Breast epithelium (tissue), 4 donors: ENCODE results near the gene LTBP4. TPM values are rescaled to one million over a fixed set of nuclear protein-coding genes. Genes with fewer than 3 reads are reported as not detected.

ENCODE experiments used
- DNase-seq, 2 donors: peaks; one replicate each; pipeline ENCODE4 v3.0.0-alpha.2; 2019; ENCODE audit warnings: low spot score in 2 of 2
- H3K27ac ChIP-seq, 2 donors: fragments of 200-600 bp; sonication (generic) in 1 of 2; one replicate each; pipeline ENCODE4 v1.5.1; 2016 to 2019; ENCODE audit warnings: mild to moderate bottlenecking in 1 of 2
- H3K27me3 ChIP-seq, 2 donors: fragments of 200-600 bp; sonication (generic) in 1 of 2; one replicate each; pipeline versions ENCODE4 v1.5.1 to v1.6.0; 2017 to 2019; ENCODE audit warnings: control low read depth in 1 of 2, mild to moderate bottlenecking in 1 of 2
- H3K36me3 ChIP-seq: fragments of 200-600 bp; one replicate; pipeline ENCODE4 v1.5.1; 2019
- H3K4me1 ChIP-seq, 2 donors: fragments of 200-600 bp; sonication (generic); one replicate each; pipeline ENCODE4 v1.5.1; 2016 to 2019; ENCODE audit warnings: control low read depth in 1 of 2
- H3K4me3 ChIP-seq, 3 donors: fragments of 200-600 bp; sonication (generic); 1 replicate in 2 of 3; 2 replicates in 1 of 3; pipeline ENCODE4 v1.5.1; 2016 to 2019; ENCODE audit warnings: mild to moderate bottlenecking in 3 of 3, moderate library complexity in 2 of 3
- H3K9me3 ChIP-seq, 2 donors: fragments of 200-600 bp; sonication (generic) in 1 of 2; one replicate each; pipeline ENCODE4 v1.5.1; 2016 to 2019; ENCODE audit warnings: control low read depth in 1 of 2
- CTCF ChIP-seq, 3 donors: fragments of 450-650 bp; IDR thresholded peaks; one replicate each; pipeline ENCODE4 v1.5.1; 2016 to 2017; ENCODE audit warnings: antibody characterized with exemption in 3 of 3, mild to moderate bottlenecking in 3 of 3, moderate library complexity in 3 of 3
- POLR2A ChIP-seq: fragments of 450-650 bp; IDR thresholded peaks from one replicate; pipeline ENCODE4 v1.6.1; 2016; ENCODE audit warnings: antibody characterized with exemption, mild to moderate bottlenecking, moderate library complexity
- POLR2AphosphoS5 ChIP-seq, 3 donors: sonication (generic); formaldehyde crosslinking; IDR thresholded peaks; one replicate each; pipeline ENCODE4 v1.6.1; 2017; ENCODE audit warnings: antibody characterized with exemption in 3 of 3
- intact Hi-C: fragments of 100-400 bp; cut with DNase I; formaldehyde crosslinking; loops from one replicate; pipeline ENCODE4 v1.15.1; 2023; ENCODE audit warnings: low total_unique reads
- total RNA-seq, 3 donors: library from RNA; depleted of rRNA; stranded (reverse); fragments of >200 nt; gene quantifications; one replicate each; pipeline ENCODE4 v1.1.0, GENCODE V29; 2016

The LTBP4 gene
- total RNA-seq, 3 donors from 2014 or later: 52.7 to 130 (median 89.1) TPM

- intact Hi-C loops: no loop called here
- TF ChIP-seq POLR2A (no peak), POLR2AphosphoS5 (IDR thresholded peaks at IDR 0.05) (no peak), CTCF (IDR thresholded peaks at IDR 0.05) (no peak)
- peak overlapping the region; percentile 48 to 70 (median 59) for H3K4me3 ChIP-seq
- peak overlapping the region; percentile 10 to 76 for H3K27ac ChIP-seq
- peaks cover 17 to 24% of the 10 kb centered on the region in 2 donors for H3K4me1 ChIP-seq
- DNase-seq: no peak
- H3K36me3 ChIP-seq: no peaks in the 10 kb centered on the region
- H3K9me3 ChIP-seq: no peaks in the 10 kb centered on the region
- H3K27me3 ChIP-seq: peaks cover 0 to 26% of the 10 kb centered on the region in 2 donors
These were observed 517 bp upstream of the LTBP4 start for GRCh38 chr19:40600570-40601133.

DNA sequence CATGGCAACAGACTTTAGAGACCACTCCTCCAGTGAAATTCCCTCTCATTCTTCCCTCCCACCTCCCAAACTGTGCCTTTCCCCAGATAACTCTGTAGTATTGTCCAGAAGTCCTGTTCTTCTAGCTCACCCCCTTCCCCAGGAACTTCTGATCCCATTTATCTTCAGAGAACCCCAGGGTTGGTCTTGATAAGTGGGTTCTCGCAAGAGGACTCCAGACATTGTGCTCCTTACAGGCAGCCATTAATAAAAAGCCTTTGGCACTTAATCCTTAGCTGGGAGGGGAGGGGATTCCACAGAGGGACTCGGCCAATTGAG lies 1.9 kb downstream of the LTBP4 start:
- peak overlapping the region; percentile 48 to 70 (median 59) for H3K4me3 ChIP-seq
- H3K4me1 ChIP-seq: peaks cover 17% of the 10 kb centered on the region in 2 donors
- DNase-seq: no peak
- peaks cover 0 to 8% of the 10 kb centered on the region in 2 donors for H3K27me3 ChIP-seq
- TF ChIP-seq POLR2A (no peak), POLR2AphosphoS5 (IDR thresholded peaks at IDR 0.05) (no peak), CTCF (IDR thresholded peaks at IDR 0.05) (no peak)
- intact Hi-C loops: no loop called here
- peak overlapping the region; percentile 89 for H3K27ac ChIP-seq
- H3K36me3 ChIP-seq: no peaks in the 10 kb centered on the region
- no peaks in the 10 kb centered on the region for H3K9me3 ChIP-seq

GRCh38 chr19:40603389-40604170 lies 2.4 kb downstream of the LTBP4 start:
- Histone ChIP-seq H3K9me3 (no peaks in the 10 kb centered on the region), H3K4me3 (peak overlapping the region; percentile 48 to 70 (median 59)), H3K4me1 (peaks cover 15 to 17% of the 10 kb centered on the region in 2 donors), H3K36me3 (no peaks in the 10 kb centered on the region), H3K27ac (peak overlapping the region; percentile 89), H3K27me3 (peaks cover 0 to 4% of the 10 kb centered on the region in 2 donors)
- peak; percentile 98 to 99 for DNase-seq
- intact Hi-C loops: no loop called here
- TF ChIP-seq POLR2A: no peak
- TF ChIP-seq CTCF (IDR thresholded peaks at IDR 0.05): peak in 1 of 3 donors; percentile 10
- TF ChIP-seq POLR2AphosphoS5 (IDR thresholded peaks at IDR 0.05): peak; percentile 65 to 71 (median 71)

DNA sequence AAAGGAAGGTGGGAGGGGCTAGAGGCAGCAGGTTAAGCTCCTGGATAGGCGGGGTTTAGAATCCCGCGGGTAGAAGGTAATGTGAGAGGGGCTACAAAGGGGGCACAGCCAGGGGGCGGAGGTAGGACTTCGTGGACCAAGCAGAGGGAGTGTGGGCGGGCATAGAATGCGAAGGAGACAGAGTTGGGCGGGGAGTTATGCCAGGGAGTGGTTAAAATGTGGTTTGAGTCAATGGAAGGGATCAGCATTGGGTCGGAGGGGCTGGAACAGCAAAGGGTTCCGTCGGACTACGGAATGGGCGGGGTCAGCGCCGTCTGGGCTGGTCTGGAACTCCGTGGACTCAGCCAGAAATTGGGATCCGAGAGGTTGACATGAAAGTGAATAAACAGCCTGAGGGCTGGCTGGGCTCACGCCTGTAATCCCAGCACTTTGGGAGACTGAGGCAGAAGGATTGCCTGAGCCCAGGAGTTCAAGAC lies 3.0 kb downstream of the LTBP4 start:
- TF ChIP-seq CTCF (IDR thresholded peaks at IDR 0.05): no peak
- no peak for TF ChIP-seq POLR2A
- TF ChIP-seq POLR2AphosphoS5 (IDR thresholded peaks at IDR 0.05): no peak
- DNase-seq: no peak
- Histone ChIP-seq H3K27ac (peak overlapping the region; percentile 89), H3K4me3 (peak overlapping the region; percentile 48 to 70 (median 59)), H3K9me3 (no peaks in the 10 kb centered on the region), H3K27me3 (peaks cover 0 to 2% of the 10 kb centered on the region in 2 donors), H3K4me1 (peaks cover 15 to 17% of the 10 kb centered on the region in 2 donors), H3K36me3 (no peaks in the 10 kb centered on the region)
- intact Hi-C loops: no loop called here

DNA sequence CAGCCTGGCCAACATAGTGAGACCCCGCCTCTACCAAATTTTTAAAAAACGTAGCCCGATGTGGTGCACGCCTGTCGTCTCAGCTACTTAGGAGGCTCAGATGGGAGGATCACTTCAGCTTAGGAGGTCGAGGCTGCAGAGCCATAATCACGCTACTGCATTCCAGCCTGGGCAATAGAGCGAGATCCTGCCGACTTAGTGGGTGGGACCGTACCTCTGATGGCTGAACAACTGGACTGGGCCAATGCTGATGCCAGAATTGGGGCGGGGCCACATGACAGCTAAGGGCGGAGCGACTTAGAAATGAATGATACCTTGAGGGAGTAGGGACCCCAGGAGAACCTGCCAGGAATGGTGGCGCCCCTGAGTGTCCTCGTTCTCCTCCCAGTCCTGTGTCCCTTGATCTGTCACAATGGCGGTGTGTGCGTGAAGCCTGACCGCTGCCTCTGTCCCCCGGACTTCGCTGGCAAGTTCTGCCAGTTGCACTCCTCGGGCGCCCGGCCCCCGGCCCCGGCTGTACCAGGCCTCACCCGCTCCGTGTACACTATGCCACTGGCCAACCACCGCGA lies 3.6 kb downstream of the LTBP4 start:
- Histone ChIP-seq H3K27ac (peak overlapping the region; percentile 86 to 89), H3K4me1 (peaks cover 15 to 17% of the 10 kb centered on the region in 2 donors), H3K36me3 (no peaks in the 10 kb centered on the region), H3K27me3 (no peaks in the 10 kb centered on the region), H3K4me3 (peak overlapping the region; percentile 38 to 70 (median 59)), H3K9me3 (no peaks in the 10 kb centered on the region)
- DNase-seq: no peak
- TF ChIP-seq CTCF (IDR thresholded peaks at IDR 0.05) (no peak), POLR2AphosphoS5 (IDR thresholded peaks at IDR 0.05) (no peak), POLR2A (no peak)
- intact Hi-C loops: no loop called here
